ENCODE measurements around the gene CIRBP.

Gene CIRBP

DNA sequence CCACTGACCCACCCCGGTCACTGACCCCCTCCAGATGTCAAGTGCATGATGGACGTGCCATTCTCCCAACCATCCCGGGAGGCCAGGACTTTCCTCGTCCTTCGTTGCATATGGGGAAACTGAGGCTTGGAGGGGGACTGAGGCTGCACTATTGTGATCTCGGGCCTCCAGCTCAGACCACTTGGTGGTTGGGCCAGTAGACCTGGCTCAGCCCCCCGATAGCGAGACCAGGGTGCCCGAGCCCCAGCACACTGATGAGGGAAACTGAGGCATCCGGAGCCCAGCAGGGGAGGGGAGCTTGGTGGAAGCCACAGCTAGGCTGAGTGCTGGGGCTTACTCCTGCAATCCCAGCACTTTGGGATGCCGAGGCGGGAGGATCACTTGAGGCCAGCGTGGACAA, 26.9 kb downstream of the CIRBP start:
- no peak overlapping the region for H3K4me3 ChIP-seq (ENCODE audit: low read depth, low read length)
- no peak for TF ChIP-seq CTCF (IDR thresholded peaks at IDR 0.05; ENCODE audit: borderline replicate concordance, insufficient read depth, low read depth, low read length)

DNA sequence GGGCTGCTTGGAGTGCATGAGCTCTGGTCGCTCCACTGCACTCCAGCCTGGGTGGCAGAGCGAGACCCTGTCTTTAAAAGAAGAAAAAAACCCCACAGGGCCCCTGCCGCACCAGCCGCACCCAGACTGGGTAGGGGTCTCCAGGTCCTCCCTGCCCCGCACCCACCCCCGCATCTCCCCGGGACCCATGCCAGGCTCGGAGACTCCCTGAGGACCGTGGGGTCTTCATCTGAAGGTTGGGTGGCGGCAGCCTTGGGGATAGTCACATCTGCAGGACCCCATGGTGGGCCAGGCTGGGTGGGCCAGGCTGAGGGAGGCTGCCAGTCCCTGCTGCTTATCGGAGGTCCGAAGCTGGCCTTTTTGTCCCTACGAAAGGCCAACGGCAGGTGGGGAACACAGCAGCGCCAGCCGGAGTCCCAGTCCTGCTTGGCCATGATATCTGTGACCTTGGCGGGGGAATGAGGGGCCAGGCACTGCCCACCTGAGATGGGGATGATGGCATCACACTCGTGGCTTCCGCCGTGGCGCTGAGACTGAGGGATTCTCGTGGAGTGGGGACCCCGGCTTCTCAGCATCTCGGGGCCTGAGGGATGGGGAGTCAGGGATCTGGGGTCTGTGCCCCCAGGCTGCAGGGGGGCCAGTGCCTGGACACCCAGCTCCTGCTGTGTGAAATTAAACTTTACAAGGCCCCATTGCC, 27.6 kb downstream of the CIRBP start:
- H3K4me3 ChIP-seq (ENCODE audit: low read depth, low read length), result no peak overlapping the region
- TF ChIP-seq CTCF (IDR thresholded peaks at IDR 0.05; ENCODE audit: borderline replicate concordance, insufficient read depth, low read depth, low read length), result no peak

GRCh38 chr19:1298235-1298634, 29.1 kb downstream of the CIRBP start:
- H3K4me3 ChIP-seq (ENCODE audit: low read depth, low read length), result no peak overlapping the region
- no peak for TF ChIP-seq CTCF (IDR thresholded peaks at IDR 0.05; ENCODE audit: borderline replicate concordance, insufficient read depth, low read depth, low read length)

DNA sequence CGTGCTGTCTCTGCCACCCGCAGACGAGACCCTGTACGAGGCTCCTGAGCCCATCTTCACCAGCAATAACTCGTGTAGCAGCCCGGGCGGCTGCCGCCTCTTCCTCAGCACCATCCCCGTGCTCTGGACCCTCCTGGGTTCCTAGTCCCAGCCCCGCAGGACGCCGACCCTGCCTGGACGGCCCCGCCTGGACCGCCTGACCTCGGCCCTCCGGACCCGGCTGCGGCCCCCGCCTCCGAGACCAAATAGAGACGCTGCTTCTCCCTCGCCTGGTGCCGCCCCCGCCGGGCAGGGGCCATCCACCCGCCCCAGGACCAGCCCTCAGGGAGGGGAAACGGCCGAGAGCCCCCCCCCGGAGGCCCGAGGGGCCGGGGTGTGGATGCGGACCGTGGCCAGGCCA, 30.7 kb downstream of the CIRBP start:
- TF ChIP-seq CTCF (IDR thresholded peaks at IDR 0.05; ENCODE audit: borderline replicate concordance, insufficient read depth, low read depth, low read length), result no peak
- no peak overlapping the region for H3K4me3 ChIP-seq (ENCODE audit: low read depth, low read length)

- TF ChIP-seq CTCF (IDR thresholded peaks at IDR 0.05; ENCODE audit: borderline replicate concordance, insufficient read depth, low read depth, low read length), result no peak
- no peak overlapping the region for H3K4me3 ChIP-seq (ENCODE audit: low read depth, low read length)
These were observed 31.8 kb downstream of the CIRBP start for GRCh38 chr19:1300744-1301490.

DNA sequence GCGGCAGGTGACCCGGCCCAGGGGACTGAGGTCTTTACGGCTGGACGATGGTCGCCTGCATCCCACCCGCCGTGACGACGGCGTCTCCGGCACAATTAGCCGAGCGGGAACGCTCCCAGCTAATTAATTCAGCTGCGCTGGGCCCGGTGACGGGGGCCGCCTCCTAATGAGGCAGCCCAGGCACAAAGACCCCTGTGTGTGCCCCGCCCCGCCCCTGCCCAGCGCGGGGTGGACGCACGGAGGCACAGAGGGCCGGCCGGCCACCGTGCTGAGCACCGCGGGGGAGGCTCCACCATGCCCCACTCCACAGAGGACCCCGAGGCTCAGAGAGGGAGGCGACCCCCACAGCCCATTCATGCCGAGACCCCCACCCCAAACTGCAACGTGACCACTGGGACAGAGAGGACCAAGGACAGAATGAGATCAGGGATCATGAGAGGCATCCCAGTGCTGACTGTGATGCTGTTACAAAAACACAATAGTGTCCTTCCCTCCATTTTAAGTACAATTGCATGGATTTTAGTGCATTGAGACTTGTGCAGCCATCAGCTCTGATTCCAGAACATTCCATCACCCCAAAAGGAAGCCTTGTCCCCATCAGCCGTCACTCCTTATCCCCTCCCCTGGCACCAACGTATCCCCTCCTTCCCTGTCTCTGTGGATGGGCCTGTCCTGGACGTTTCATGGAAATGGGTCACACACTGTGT, 33.6 kb downstream of the CIRBP start:
- TF ChIP-seq CTCF (IDR thresholded peaks at IDR 0.05; ENCODE audit: borderline replicate concordance, insufficient read depth, low read depth, low read length), result no peak
- no peak overlapping the region for H3K4me3 ChIP-seq (ENCODE audit: low read depth, low read length)

All from GM12875 (cell line).